Neural cell (in vitro differentiated cells): Measurements from ENCODE around the gene NPSR1. TPM values are rescaled to one million over a fixed set of nuclear protein-coding genes. Genes with fewer than 3 reads are reported as not detected.

ENCODE experiments used
- H2AFZ ChIP-seq: fragments of 200-600, 300-800 bp; sonication (generic), shearing (Covaris generic); 2 replicates; pipeline ENCODE4 v1.6.0; 2014; ENCODE audit warnings: low read depth, mild to moderate bottlenecking, antibody characterized with exemption, low read length, moderate library complexity
- H3F3A ChIP-seq: fragments of 200-600 bp; shearing (Covaris generic); 2 replicates; pipeline ENCODE4 v1.6.1; 2016; ENCODE audit warnings: mild to moderate bottlenecking, moderate library complexity, mixed read lengths, antibody characterized with exemption, low read length; ENCODE audit not compliant: insufficient read depth, poor library complexity, severe bottlenecking
- H3K27ac ChIP-seq: fragments of 200-600, 300-800 bp; sonication (generic), shearing (Covaris generic); 2 replicates; pipeline ENCODE4 v1.5.1; 2014; ENCODE audit warnings: mild to moderate bottlenecking, low read length, moderate library complexity
- H3K27me3 ChIP-seq: fragments of 300-800, 200-600 bp; sonication (generic), shearing (Covaris generic); 2 replicates; pipeline ENCODE4 v1.6.0; 2014; ENCODE audit warnings: mild to moderate bottlenecking, low read depth, low read length, moderate library complexity; ENCODE audit not compliant: insufficient read depth
- H3K36me3 ChIP-seq: fragments of 300-800, 200-600 bp; sonication (generic), shearing (Covaris generic); 2 replicates; pipeline ENCODE4 v1.5.1; 2014; ENCODE audit warnings: mild to moderate bottlenecking, antibody characterized with exemption, low read length, moderate library complexity; ENCODE audit not compliant: insufficient read depth
- H3K4me2 ChIP-seq: fragments of 300-800, 200-600 bp; sonication (generic), shearing (Covaris generic); 2 replicates; pipeline ENCODE4 v1.6.0; 2014; ENCODE audit warnings: mild to moderate bottlenecking, low read length
- H3K4me3 ChIP-seq: fragments of 300-800, 200-600 bp; sonication (generic), shearing (Covaris generic); 2 replicates; pipeline ENCODE4 v1.5.1; 2014; ENCODE audit warnings: mild to moderate bottlenecking, low read length, moderate library complexity
- H3K79me2 ChIP-seq: fragments of 200-600 bp; shearing (Covaris generic); replicated peaks from 2 replicates; pipeline ENCODE4 v1.6.0; 2014; ENCODE audit warnings: mild to moderate bottlenecking, low read length, moderate library complexity; ENCODE audit not compliant: insufficient read depth
- H3K9ac ChIP-seq: fragments of 300-800, 200-600 bp; sonication (generic), shearing (Covaris generic); 2 replicates; pipeline ENCODE4 v1.6.1; 2016; ENCODE audit warnings: mild to moderate bottlenecking, low read length, mixed read lengths
- H3K9me2 ChIP-seq: fragments of 200-600 bp; shearing (Covaris generic); 2 replicates; pipeline ENCODE4 v1.6.1; 2016; ENCODE audit warnings: mild to moderate bottlenecking, low read length, mixed read lengths; ENCODE audit not compliant: insufficient read depth
- H3K9me3 ChIP-seq: fragments of 200-600, 300-800 bp; sonication (generic), shearing (Covaris generic); 2 replicates; pipeline ENCODE4 v1.6.1; 2016; ENCODE audit warnings: mild to moderate bottlenecking, mixed run types, low read length, moderate library complexity, mixed read lengths
- H4K20me1 ChIP-seq: fragments of 200-600 bp; shearing (Covaris generic); 2 replicates; pipeline ENCODE4 v1.6.1; 2016; ENCODE audit warnings: mild to moderate bottlenecking, mixed run types; ENCODE audit not compliant: insufficient read depth
- CTCF ChIP-seq: fragments of 450-650 bp; IDR thresholded peaks from 2 replicates; pipeline ENCODE4 v1.5.1; 2014; ENCODE audit warnings: antibody characterized with exemption, mild to moderate bottlenecking, moderate library complexity; ENCODE audit not compliant: poor library complexity, severe bottlenecking
- EP300 ChIP-seq: fragments of 450-650 bp; conservative IDR thresholded peaks from 2 replicates; pipeline ENCODE4 v1.6.1; 2014; ENCODE audit warnings: antibody characterized with exemption, mild to moderate bottlenecking, moderate library complexity; ENCODE audit not compliant: poor library complexity, severe bottlenecking
- EZH2 ChIP-seq: fragments of 200-600, 300-800 bp; shearing (Covaris generic), sonication (generic); IDR thresholded peaks from 2 replicates; pipeline ENCODE4 v1.6.1; 2014; ENCODE audit warnings: antibody characterized with exemption, low read length, borderline replicate concordance, mild to moderate bottlenecking; ENCODE audit not compliant: insufficient read depth, poor library complexity, severe bottlenecking
- MXI1 ChIP-seq: fragments of 450-650 bp; conservative IDR thresholded peaks from 2 replicates; pipeline ENCODE4 v1.6.1; 2014; ENCODE audit warnings: antibody characterized with exemption, mild to moderate bottlenecking; ENCODE audit not compliant: poor library complexity, severe bottlenecking
- POLR2AphosphoS5 ChIP-seq: IDR thresholded peaks from 2 replicates; pipeline ENCODE4 v1.6.1; 2012
- RAD21 ChIP-seq: fragments of 450-650 bp; conservative IDR thresholded peaks from 2 replicates; pipeline ENCODE4 v1.6.1; 2014; ENCODE audit warnings: antibody characterized with exemption, mild to moderate bottlenecking, moderate library complexity
- REST ChIP-seq: IDR thresholded peaks from 2 replicates; pipeline ENCODE4 v1.6.1; 2012; ENCODE audit warnings: borderline replicate concordance
- SMC3 ChIP-seq: fragments of 450-650 bp; conservative IDR thresholded peaks from 2 replicates; pipeline ENCODE4 v1.6.1; 2014; ENCODE audit warnings: antibody characterized with exemption, mild to moderate bottlenecking, moderate library complexity; ENCODE audit not compliant: poor library complexity
- TAF1 ChIP-seq: IDR thresholded peaks from 2 replicates; pipeline ENCODE4 v1.6.1; 2012; ENCODE audit warnings: low read depth
- polyA plus RNA-seq: library from polyadenylated mRNA; depleted of rRNA; stranded (reverse); fragments of >200 nt; gene quantifications from 2 replicates; pipeline ENCODE4 v1.2.3, GENCODE V29; 2014

The NPSR1 gene
- polyA plus RNA-seq, 1 donor from 2014 or later, result not detected

- Histone ChIP-seq H3K9me2 (no peaks in the 10 kb centered on the region), H4K20me1 (no peaks in the 10 kb centered on the region), H3K79me2 (no peaks in the 10 kb centered on the region), H3F3A (no peaks in the 10 kb centered on the region), H3K4me2 (no peak overlapping the region), H3K36me3 (no peaks in the 10 kb centered on the region), H2AFZ (no peak overlapping the region), H3K9me3 (no peaks in the 10 kb centered on the region), H3K27ac (no peak overlapping the region), H3K27me3 (no peaks in the 10 kb centered on the region), H3K4me3 (no peak overlapping the region), H3K9ac (no peak overlapping the region)
- TF ChIP-seq REST (no peak), EZH2 (no peak), POLR2AphosphoS5 (no peak)
Measured at GRCh38 chr7:34740840-34741239, 82.8 kb downstream of the NPSR1 start.

- no peak overlapping the region for H3K9ac ChIP-seq
- no peaks in the 10 kb centered on the region for H3K27me3 ChIP-seq
- H3K9me3 ChIP-seq, result no peaks in the 10 kb centered on the region
- no peaks in the 10 kb centered on the region for H3K79me2 ChIP-seq
- H4K20me1 ChIP-seq, result no peaks in the 10 kb centered on the region
- no peak overlapping the region for H3K4me2 ChIP-seq
- no peak overlapping the region for H2AFZ ChIP-seq
- H3K4me3 ChIP-seq, result no peak overlapping the region
- TF ChIP-seq RAD21 (no peak), TAF1 (no peak), REST (no peak), SMC3 (no peak), MXI1 (no peak), POLR2AphosphoS5 (no peak), EZH2 (no peak), EP300 (no peak), CTCF (no peak)
- H3K27ac ChIP-seq, result no peak overlapping the region
- no peaks in the 10 kb centered on the region for H3F3A ChIP-seq
- H3K9me2 ChIP-seq, result no peaks in the 10 kb centered on the region
- no peaks in the 10 kb centered on the region for H3K36me3 ChIP-seq
Measured at GRCh38 chr7:34747176-34747781, 89.3 kb downstream of the NPSR1 start.
